ENCODE measurements around the gene DYRK1A. TPM values are rescaled to one million over a fixed set of nuclear protein-coding genes. Genes with fewer than 3 reads are reported as not detected.
"Not testable (repeated sequence)": the region's sequence is repeated elsewhere in the genome, so short reads cannot be mapped to it uniquely, and the experiment has no call there.

The DYRK1A gene
- total and polyA plus RNA-seq, 10 of the 15 experiments (the other 5 are each of a cell fraction or from before 2014, with no cell fraction given), result 2.4 to 68.6 (median 30.7) TPM

- ChIA-PET SMC1A (ENCODE audit: uncharacterized antibody, unreplicated experiment) (no interaction called here), POLR2A (no interaction called here), RAD21 (ENCODE audit: unreplicated experiment) (no interaction called here), CTCF (no interaction called here)
- no peaks in the 10 kb centered on the region for H3K36me3 ChIP-seq (ENCODE audit: control insufficient read depth in 2 of 2, insufficient read depth in 2 of 2, low read length in 1 of 2)
- H3K27ac ChIP-seq (ENCODE audit: control insufficient read depth, insufficient read depth), result no peak overlapping the region
- 77% methylated on average over 2 of the region's 2 CpGs for WGBS (ENCODE audit: insufficient coverage, insufficient replicate concordance, low lambda C conversion rate, missing lambda C conversion rate)
- no peaks in the 10 kb centered on the region; a peak in 1 of 4 replicates for H3K27me3 ChIP-seq (replicated peaks in 1 of 2; ENCODE audit: control insufficient read depth in 2 of 2, insufficient read depth in 2 of 2, low read length in 1 of 2)
- TF ChIP-seq CHD1 (IDR thresholded peaks at IDR 0.05; ENCODE audit: low read depth, low read length) (no peak), MAX (IDR thresholded peaks at IDR 0.05; ENCODE audit: low read depth, low read length) (no peak), PAX8 (IDR thresholded peaks at IDR 0.05) (no peak), NFXL1 (IDR thresholded peaks at IDR 0.05; ENCODE audit: borderline replicate concordance) (no peak), RELA (IDR thresholded peaks at IDR 0.05; ENCODE audit: borderline replicate concordance, partially characterized antibody) (no peak), HDGF (IDR thresholded peaks at IDR 0.05) (no peak)
- H4K20me1 ChIP-seq (ENCODE audit: control insufficient read depth, insufficient read depth), result no peaks in the 10 kb centered on the region
- H3K4me2 ChIP-seq (ENCODE audit: control insufficient read depth, insufficient read depth), result no peak overlapping the region
- no peak for FAIRE-seq
- H3K4me3 ChIP-seq, result no peak overlapping the region
- DNase-seq (ENCODE audit: low read depth, low spot score), result no peak
- H3K9ac ChIP-seq (ENCODE audit: control insufficient read depth, insufficient read depth, low read length), result no peak overlapping the region
- no peak overlapping the region for H2AFZ ChIP-seq (ENCODE audit: control insufficient read depth, low read depth, low read length)
- H3K4me1 ChIP-seq (ENCODE audit: control insufficient read depth, insufficient read depth, low read length), result peaks cover 5% of the 10 kb centered on the region; the same call in 1 of the 2 replicates
- intact Hi-C loops (cut with micrococcal nuclease; ENCODE audit: unreplicated experiment), result no loop called here
- no peak for ATAC-seq
- in situ Hi-C loops (cut with MboI), result no loop called here
- no TSS peak for BruUV-seq (replicated peaks)
- no peaks in the 10 kb centered on the region for H3K79me2 ChIP-seq (ENCODE audit: control insufficient read depth, insufficient read depth, low read length)
- H3K9me3 ChIP-seq (replicated peaks; ENCODE audit: control insufficient read depth, insufficient read depth, low read length), result no peaks in the 10 kb centered on the region; the same call in 2 of the 3 replicates
These were observed 182.0 kb downstream of the DYRK1A start for GRCh38 chr21:37548521-37548981.

- H4K20me1 ChIP-seq (ENCODE audit: control insufficient read depth, insufficient read depth); H2AFZ ChIP-seq (ENCODE audit: control insufficient read depth, low read depth, low read length); H3K4me2 ChIP-seq (ENCODE audit: control insufficient read depth, insufficient read depth); H3K4me1 ChIP-seq (ENCODE audit: control insufficient read depth, insufficient read depth, low read length); intact Hi-C loops (cut with micrococcal nuclease; ENCODE audit: unreplicated experiment); SMC1A ChIA-PET (ENCODE audit: uncharacterized antibody, unreplicated experiment); BruUV-seq (replicated peaks); H3K36me3 ChIP-seq (ENCODE audit: control insufficient read depth in 2 of 2, insufficient read depth in 2 of 2, low read length in 1 of 2); CTCF ChIA-PET; H3K9me3 ChIP-seq (replicated peaks; ENCODE audit: control insufficient read depth, insufficient read depth, low read length); H3K27ac ChIP-seq (ENCODE audit: control insufficient read depth, insufficient read depth); H3K27me3 ChIP-seq (replicated peaks in 1 of 2; ENCODE audit: control insufficient read depth in 2 of 2, insufficient read depth in 2 of 2, low read length in 1 of 2); in situ Hi-C loops (cut with MboI); DNase-seq (ENCODE audit: low read depth, low spot score); H3K79me2 ChIP-seq (ENCODE audit: control insufficient read depth, insufficient read depth, low read length); H3K4me3 ChIP-seq; RAD21 ChIA-PET (ENCODE audit: unreplicated experiment); ATAC-seq; FAIRE-seq; H3K9ac ChIP-seq (ENCODE audit: control insufficient read depth, insufficient read depth, low read length): not testable (repeated sequence)
- WGBS (ENCODE audit: insufficient coverage, insufficient replicate concordance, low lambda C conversion rate, missing lambda C conversion rate), result 69% methylated on average over 4 of the region's 4 CpGs
- POLR2A ChIA-PET, result interaction anchor here (0.8 kb wide), 1 partner anchor 15 kb away, joined by 3 read pairs; no protein-coding TSS in a partner anchor
These were observed 183.2 kb downstream of the DYRK1A start for GRCh38 chr21:37549730-37550129.

Measured in GM12878 (cell line).